H9 (cell line): ENCODE data around the gene ITGB8. TPM values are rescaled to one million over a fixed set of nuclear protein-coding genes. Genes with fewer than 3 reads are reported as not detected.
"Not testable (repeated sequence)": the region's sequence is repeated elsewhere in the genome, so short reads cannot be mapped to it uniquely, and the experiment has no call there.

Source experiments
- DNase-seq: peaks from one replicate; pipeline ENCODE4 v3.0.0-alpha.2; 2017
- H2AFZ ChIP-seq: one replicate; pipeline ENCODE4 v1.6.1; 2013; ENCODE audit warnings: mild to moderate bottlenecking, low read length, control low read depth, moderate library complexity
- H2AK5ac ChIP-seq: 2 replicates; pipeline ENCODE4 v1.6.1; 2013; ENCODE audit warnings: low read length, control low read depth, mixed read lengths; ENCODE audit not compliant: insufficient read length
- H2BK120ac ChIP-seq: one replicate; pipeline ENCODE4 v1.6.1; 2013; ENCODE audit warnings: low read depth, mild to moderate bottlenecking, low read length, control low read depth, inconsistent platforms; ENCODE audit not compliant: poor library complexity, severe bottlenecking
- H2BK12ac ChIP-seq: 2 replicates; pipeline ENCODE4 v1.6.1; 2013; ENCODE audit warnings: low read length, control low read depth, mixed read lengths, low read depth; ENCODE audit not compliant: insufficient read length
- H2BK15ac ChIP-seq: 2 replicates; pipeline ENCODE4 v1.6.1; 2013; ENCODE audit warnings: low read depth, low read length, control low read depth
- H2BK20ac ChIP-seq: one replicate; pipeline ENCODE4 v1.6.1; 2013; ENCODE audit warnings: low read depth, mild to moderate bottlenecking, low read length, control low read depth, inconsistent platforms; ENCODE audit not compliant: poor library complexity, severe bottlenecking
- H2BK5ac ChIP-seq: 2 replicates; pipeline ENCODE4 v1.6.1; 2013; ENCODE audit warnings: low read length, control low read depth, mixed read lengths; ENCODE audit not compliant: insufficient read length
- H3K14ac ChIP-seq: 2 replicates; pipeline ENCODE4 v1.6.1; 2013; ENCODE audit warnings: low read length, control low read depth; ENCODE audit not compliant: insufficient read depth
- H3K18ac ChIP-seq: 2 replicates; pipeline ENCODE4 v1.6.1; 2013; ENCODE audit warnings: low read depth, mild to moderate bottlenecking, mixed read lengths, low read length, control low read depth; ENCODE audit not compliant: insufficient read length
- H3K23ac ChIP-seq: 2 replicates; pipeline ENCODE4 v1.6.1; 2013; ENCODE audit warnings: low read length, control low read depth, mixed read lengths, low read depth; ENCODE audit not compliant: insufficient read length
- H3K23me2 ChIP-seq: 2 replicates; pipeline ENCODE4 v1.6.1; 2013; ENCODE audit warnings: low read depth, mild to moderate bottlenecking, mixed read lengths, low read length, control low read depth; ENCODE audit not compliant: insufficient read length, poor library complexity, severe bottlenecking
- H3K27ac ChIP-seq: 2 replicates; pipeline ENCODE4 v1.5.1; 2013; ENCODE audit warnings: low read length, control low read depth, mixed read lengths, low read depth; ENCODE audit not compliant: insufficient read length
- H3K27me3 ChIP-seq: 2 replicates; pipeline ENCODE4 v1.6.1; 2013; ENCODE audit warnings: low read length, control low read depth, inconsistent platforms; ENCODE audit not compliant: insufficient read depth
- H3K4ac ChIP-seq: 2 replicates; pipeline ENCODE4 v1.6.1; 2013; ENCODE audit warnings: low read depth, mild to moderate bottlenecking, control low read depth, inconsistent platforms, low read length, moderate library complexity
- H3K4me1 ChIP-seq: 2 replicates; pipeline ENCODE4 v1.6.1; 2013; ENCODE audit warnings: low read length, control low read depth, inconsistent platforms; ENCODE audit not compliant: insufficient read depth
- H3K4me2 ChIP-seq: 2 replicates; pipeline ENCODE4 v1.6.1; 2013; ENCODE audit warnings: low read length, control low read depth, mixed read lengths; ENCODE audit not compliant: insufficient read length, insufficient read depth
- H3K56ac ChIP-seq: 2 replicates; pipeline ENCODE4 v1.6.1; 2013; ENCODE audit warnings: low read depth, mild to moderate bottlenecking, mixed read lengths, low read length, control low read depth; ENCODE audit not compliant: insufficient read length
- H3K79me1 ChIP-seq: 2 replicates; pipeline ENCODE4 v1.6.1; 2013; ENCODE audit warnings: low read depth, mild to moderate bottlenecking, moderate library complexity, low read length, control low read depth, inconsistent platforms; ENCODE audit not compliant: insufficient read depth, poor library complexity, severe bottlenecking
- H3K79me2 ChIP-seq: 2 replicates; pipeline ENCODE4 v1.6.1; 2013; ENCODE audit warnings: low read length, control low read depth, inconsistent platforms; ENCODE audit not compliant: insufficient read depth
- H3K9ac ChIP-seq: 2 replicates; pipeline ENCODE4 v1.6.1; 2013; ENCODE audit warnings: low read length, control low read depth, mixed read lengths; ENCODE audit not compliant: insufficient read length; ENCODE audit errors: extremely low read depth
- H3K9me3 ChIP-seq: one replicate; pipeline ENCODE4 v1.6.1; 2013; ENCODE audit warnings: low read depth, low read length, inconsistent platforms; ENCODE audit not compliant: control insufficient read depth
- H3T11ph ChIP-seq: one replicate; pipeline ENCODE4 v1.6.1; 2013; ENCODE audit warnings: mild to moderate bottlenecking, low read length, control low read depth, inconsistent platforms
- H4K20me1 ChIP-seq: one replicate; pipeline ENCODE4 v1.6.1; 2013; ENCODE audit not compliant: control insufficient read depth, insufficient read length, insufficient read depth
- H4K5ac ChIP-seq: 2 replicates; pipeline ENCODE4 v1.6.1; 2013; ENCODE audit warnings: low read depth, mild to moderate bottlenecking, mixed read lengths, low read length, control low read depth; ENCODE audit not compliant: insufficient read length
- H4K8ac ChIP-seq: replicated peaks from 2 replicates; pipeline ENCODE4 v1.6.1; 2013; ENCODE audit warnings: low read length, control low read depth, mixed read lengths, low read depth; ENCODE audit not compliant: insufficient read length
- H4K91ac ChIP-seq: 2 replicates; pipeline ENCODE4 v1.6.1; 2013; ENCODE audit warnings: low read depth, mild to moderate bottlenecking, moderate library complexity, mixed read lengths, low read length, control low read depth; ENCODE audit not compliant: insufficient read length
- H3K27ac Mint-ChIP-seq, 3 experiments: 2 replicates in 2 of 3; 3 replicates in 1 of 3; pipeline ENCODE4 v1.8.0; 2020 to 2021; ENCODE audit warnings: mixed read lengths in 3 of 3, mild to moderate bottlenecking in 1 of 3, moderate library complexity in 1 of 3
- H3K27me3 Mint-ChIP-seq: 2 replicates; pipeline ENCODE4 v1.8.0; 2021; ENCODE audit warnings: low read depth, mild to moderate bottlenecking, moderate library complexity, mixed read lengths
- H3K36me3 Mint-ChIP-seq, 3 experiments: 2 replicates in 2 of 3; 3 replicates in 1 of 3; pipeline ENCODE4 v1.8.0; 2020 to 2021; ENCODE audit warnings: low read depth in 3 of 3, mixed read lengths in 3 of 3; ENCODE audit not compliant: insufficient read depth in 1 of 3
- H3K4me1 Mint-ChIP-seq, 2 experiments: 2 replicates each; pipeline ENCODE4 v1.8.0; 2020; ENCODE audit warnings: mixed read lengths in 2 of 2
- H3K4me3 Mint-ChIP-seq, 2 experiments: 2 replicates in 1 of 2; 3 replicates in 1 of 2; pipeline ENCODE4 v1.8.0; 2020 to 2021; ENCODE audit warnings: mild to moderate bottlenecking in 2 of 2, mixed read lengths in 2 of 2, moderate library complexity in 1 of 2
- H3K9me3 Mint-ChIP-seq, 2 experiments: 2 replicates in 1 of 2; 3 replicates in 1 of 2; pipeline ENCODE4 v1.8.0; 2020; ENCODE audit warnings: mild to moderate bottlenecking in 2 of 2, mixed read lengths in 2 of 2, moderate library complexity in 1 of 2
- WGBS: extraction: QIAGEN DNeasy Blood & Tissue Kit; methylation state at CpG from one replicate; pipeline ENCODE4 v1.1.7; 2013; ENCODE audit warnings: missing lambda C conversion rate, low lambda C conversion rate, mixed read lengths; ENCODE audit not compliant: insufficient read length; ENCODE audit errors: extremely low coverage; 5-methylcytosine and 5-hydroxymethylcytosine counted together
- total RNA-seq: library from RNA; stranded (reverse); gene quantifications from 2 replicates; pipeline ENCODE4 v1.2.1, GENCODE V29; 2021
- TF ChIP-seq, protein P1 (sequence below): fragments of 200-600 bp; sonication (generic); conservative IDR thresholded peaks from 3 replicates; pipeline ENCODE4 v1.8.0; 2021; ENCODE audit warnings: antibody characterized with exemption, mild to moderate bottlenecking

The ITGB8 gene
- total RNA-seq, 1 experiment from 2014 or later = 7.6 TPM

DNA sequence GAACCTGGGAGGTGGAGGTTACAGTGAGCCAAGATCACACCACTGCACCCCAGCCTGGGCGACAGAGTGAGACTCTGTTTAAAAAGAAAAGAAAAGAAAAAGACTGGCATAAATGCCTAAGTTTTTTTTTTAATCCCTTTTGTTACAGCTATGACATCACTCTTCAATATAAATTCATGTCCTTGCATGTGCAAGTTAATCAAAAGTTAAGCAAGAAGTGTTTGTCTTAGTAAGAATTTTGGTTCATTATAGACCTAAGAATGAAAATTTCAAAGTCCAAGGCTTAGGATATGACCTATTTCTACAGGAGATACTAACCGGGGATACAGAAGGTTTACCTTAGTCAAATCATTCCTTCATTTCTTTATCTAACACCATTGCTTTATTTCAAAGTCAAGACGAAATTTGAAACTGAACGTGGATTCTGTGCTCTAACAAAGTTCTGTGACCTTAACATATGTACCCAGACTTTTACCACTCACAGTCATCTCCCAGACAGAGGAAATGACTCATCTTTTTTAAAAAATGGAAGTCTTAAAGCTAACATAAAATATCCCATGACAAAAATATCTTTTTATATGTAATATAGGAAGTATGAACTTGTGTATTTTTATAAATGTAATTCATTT is 29.3 kb upstream of the ITGB8 start:
- H3K23me2 ChIP-seq = no peaks in the 10 kb centered on the region
- Mint-ChIP-seq H3K27me3 (no peaks in the 10 kb centered on the region; the same call in 1 of the 2 replicates), H3K27ac (no peak overlapping the region), H3K4me3 (no peak overlapping the region), H3K9me3 (no peaks in the 10 kb centered on the region), H3K36me3 (no peaks in the 10 kb centered on the region), H3K4me1 (peaks cover 0 to 7% of the 10 kb centered on the region in 2 experiments; a peak in 2 of 4 replicates)
- no peaks in the 10 kb centered on the region for H4K20me1 ChIP-seq
- no peak overlapping the region for H3K27ac ChIP-seq
- H3K4ac ChIP-seq = no peak overlapping the region
- H3K23ac ChIP-seq = no peak overlapping the region
- no peak overlapping the region for H2AFZ ChIP-seq
- no peaks in the 10 kb centered on the region; the same call in 1 of the 2 replicates for H3K4me1 ChIP-seq
- H3K9ac ChIP-seq = no peak overlapping the region
- no peak overlapping the region for H2BK15ac ChIP-seq
- H3K79me2 ChIP-seq = no peaks in the 10 kb centered on the region
- no peak overlapping the region for H2BK12ac ChIP-seq
- no peak overlapping the region for H2BK5ac ChIP-seq
- H2AK5ac ChIP-seq = no peak overlapping the region
- no peak overlapping the region for H3K4me2 ChIP-seq
- no peak overlapping the region for H2BK120ac ChIP-seq
- no peak overlapping the region for H3K18ac ChIP-seq
- H3K14ac ChIP-seq = no peak overlapping the region
- no peak overlapping the region for H3T11ph ChIP-seq
- TF ChIP-seq, protein P1, sequence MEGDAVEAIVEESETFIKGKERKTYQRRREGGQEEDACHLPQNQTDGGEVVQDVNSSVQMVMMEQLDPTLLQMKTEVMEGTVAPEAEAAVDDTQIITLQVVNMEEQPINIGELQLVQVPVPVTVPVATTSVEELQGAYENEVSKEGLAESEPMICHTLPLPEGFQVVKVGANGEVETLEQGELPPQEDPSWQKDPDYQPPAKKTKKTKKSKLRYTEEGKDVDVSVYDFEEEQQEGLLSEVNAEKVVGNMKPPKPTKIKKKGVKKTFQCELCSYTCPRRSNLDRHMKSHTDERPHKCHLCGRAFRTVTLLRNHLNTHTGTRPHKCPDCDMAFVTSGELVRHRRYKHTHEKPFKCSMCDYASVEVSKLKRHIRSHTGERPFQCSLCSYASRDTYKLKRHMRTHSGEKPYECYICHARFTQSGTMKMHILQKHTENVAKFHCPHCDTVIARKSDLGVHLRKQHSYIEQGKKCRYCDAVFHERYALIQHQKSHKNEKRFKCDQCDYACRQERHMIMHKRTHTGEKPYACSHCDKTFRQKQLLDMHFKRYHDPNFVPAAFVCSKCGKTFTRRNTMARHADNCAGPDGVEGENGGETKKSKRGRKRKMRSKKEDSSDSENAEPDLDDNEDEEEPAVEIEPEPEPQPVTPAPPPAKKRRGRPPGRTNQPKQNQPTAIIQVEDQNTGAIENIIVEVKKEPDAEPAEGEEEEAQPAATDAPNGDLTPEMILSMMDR = no peak
- no peak overlapping the region for H4K5ac ChIP-seq
- H3K79me1 ChIP-seq = no peaks in the 10 kb centered on the region
- no peaks in the 10 kb centered on the region for H3K9me3 ChIP-seq
- H2BK20ac ChIP-seq = no peak overlapping the region
- H3K27me3 ChIP-seq = no peaks in the 10 kb centered on the region
- no peak overlapping the region for H4K91ac ChIP-seq
- WGBS = no CpG with 5 or more reads among the region's 4 CpGs
- no peak overlapping the region for H4K8ac ChIP-seq
- no peak for DNase-seq
- H3K56ac ChIP-seq = no peak overlapping the region

DNA sequence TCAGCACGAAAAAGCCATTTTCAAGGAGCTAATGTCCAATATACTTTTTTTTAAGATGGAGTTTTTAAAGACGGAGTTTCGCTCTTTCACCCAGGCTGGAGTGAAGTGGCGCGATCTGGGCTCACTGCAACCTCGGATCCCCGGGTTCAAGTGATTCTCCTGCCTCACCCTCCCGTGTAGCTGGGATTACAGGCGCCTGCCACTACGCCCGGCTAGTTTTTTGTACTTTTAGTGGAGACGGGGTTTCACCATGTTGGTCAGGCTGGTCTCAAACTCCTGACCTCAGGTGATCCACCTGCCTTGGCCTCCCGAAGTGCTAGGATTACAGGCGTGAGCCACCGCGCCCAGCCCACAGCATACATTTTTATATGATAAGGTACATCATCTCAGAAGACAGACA is 28.4 kb upstream of the ITGB8 start:
- not testable (repeated sequence) for DNase-seq, H3K9me3 ChIP-seq, H2BK5ac ChIP-seq, H3K56ac ChIP-seq, H4K20me1 ChIP-seq, H3K9ac ChIP-seq, H3K4ac ChIP-seq, H3K4me2 ChIP-seq, H2BK20ac ChIP-seq, H3K14ac ChIP-seq, H3K36me3 Mint-ChIP-seq, H3K23me2 ChIP-seq, H3K23ac ChIP-seq, H2BK120ac ChIP-seq, H2BK12ac ChIP-seq, H3K18ac ChIP-seq, H3K9me3 Mint-ChIP-seq, H3K4me3 Mint-ChIP-seq, H3K27ac ChIP-seq, H3K27me3 Mint-ChIP-seq, H4K5ac ChIP-seq, H3K4me1 Mint-ChIP-seq, H3K4me1 ChIP-seq, H3K27me3 ChIP-seq, H3K27ac Mint-ChIP-seq, H3K79me2 ChIP-seq, H4K8ac ChIP-seq, H4K91ac ChIP-seq, H2AFZ ChIP-seq, H2AK5ac ChIP-seq, H3T11ph ChIP-seq, H2BK15ac ChIP-seq, H3K79me1 ChIP-seq
- no CpG with 5 or more reads among the region's 16 CpGs for WGBS
